CD4-positive, alpha-beta T cell treated with Interleukin-21 for 1 hour (primary cell): ENCODE results near the gene RNASE8.
"Not testable (repeated sequence)": the region's sequence is repeated elsewhere in the genome, so short reads cannot be mapped to it uniquely, and the experiment has no call there.

ENCODE experiments used
- DNase-seq: peaks from one replicate; pipeline ENCODE4 v3.0.0-alpha.2; 2020

Gene RNASE8, protein sequence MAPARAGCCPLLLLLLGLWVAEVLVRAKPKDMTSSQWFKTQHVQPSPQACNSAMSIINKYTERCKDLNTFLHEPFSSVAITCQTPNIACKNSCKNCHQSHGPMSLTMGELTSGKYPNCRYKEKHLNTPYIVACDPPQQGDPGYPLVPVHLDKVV

GRCh38 chr14:21057803-21058675 lies at the start of gene RNASE8:
Gene RNASE8 (plus strand): TSS chr14:21057822. CDS start chr14:21057893, 71 bp downstream.
- no peak for DNase-seq

DNA sequence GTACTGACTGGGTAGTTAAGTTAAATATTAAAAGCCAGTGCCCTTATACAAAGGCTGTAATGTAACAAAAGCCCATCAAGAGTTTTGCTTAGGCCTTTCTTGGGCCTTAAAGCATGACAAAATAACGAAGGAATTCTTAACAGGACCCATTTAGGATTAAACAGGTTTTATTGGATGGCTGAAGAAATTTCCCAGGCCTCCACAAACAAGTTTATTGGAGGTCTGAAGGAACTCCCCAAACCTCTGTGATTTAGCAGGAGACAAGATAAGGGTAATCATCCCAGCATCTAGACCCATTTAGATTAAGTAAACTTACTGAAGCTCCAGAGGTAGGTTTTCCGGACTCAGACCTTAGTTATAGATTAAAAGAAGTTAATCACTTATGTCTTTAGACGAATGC lies 47.9 kb upstream of the RNASE8 start:
- not testable (repeated sequence) for DNase-seq

- no peak for DNase-seq
Measured at GRCh38 chr14:21011136-21011535, 46.5 kb upstream of the RNASE8 start.

- peak; percentile 83 for DNase-seq
Measured at GRCh38 chr14:21014761-21015190, 42.8 kb upstream of the RNASE8 start.

GRCh38 chr14:21015312-21015711 lies 42.3 kb upstream of the RNASE8 start:
- DNase-seq, result no peak

DNA sequence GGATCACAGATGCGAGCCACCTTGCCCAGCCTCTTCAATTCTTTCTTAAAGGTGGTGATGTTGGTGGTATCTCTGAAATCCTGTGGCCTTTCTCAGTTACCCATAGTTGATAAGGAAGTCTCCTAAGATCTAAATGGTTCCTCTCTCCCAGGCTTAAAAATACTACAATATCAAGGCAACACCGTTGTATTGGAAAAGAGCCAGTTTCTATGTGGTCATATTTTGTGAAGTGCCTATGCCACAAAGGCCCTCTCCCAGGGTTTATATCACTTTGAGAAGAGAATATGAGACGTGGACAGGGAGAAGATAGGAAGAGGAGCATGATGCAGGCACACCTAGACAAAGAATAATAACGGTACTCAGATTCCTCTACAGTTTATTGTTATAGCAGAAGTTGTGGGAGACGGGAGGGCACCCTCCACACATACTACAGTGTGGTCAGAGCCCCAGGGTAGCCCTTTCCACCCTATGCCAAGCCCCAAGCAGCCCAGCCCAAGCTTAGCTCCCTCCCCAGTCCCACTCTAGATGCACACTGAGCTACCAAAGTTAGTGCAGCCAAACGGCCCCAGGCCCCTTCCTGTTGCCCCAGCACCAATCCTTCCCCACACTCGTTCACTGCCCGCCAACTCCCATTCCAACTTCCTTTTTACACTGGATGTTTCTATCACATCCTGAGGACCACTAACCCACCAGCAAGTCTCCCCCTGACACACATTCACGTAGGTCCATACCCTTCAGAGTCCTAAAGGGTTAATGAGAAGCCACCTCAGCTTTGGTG lies 41.0 kb upstream of the RNASE8 start:
- DNase-seq, result no peak

DNA sequence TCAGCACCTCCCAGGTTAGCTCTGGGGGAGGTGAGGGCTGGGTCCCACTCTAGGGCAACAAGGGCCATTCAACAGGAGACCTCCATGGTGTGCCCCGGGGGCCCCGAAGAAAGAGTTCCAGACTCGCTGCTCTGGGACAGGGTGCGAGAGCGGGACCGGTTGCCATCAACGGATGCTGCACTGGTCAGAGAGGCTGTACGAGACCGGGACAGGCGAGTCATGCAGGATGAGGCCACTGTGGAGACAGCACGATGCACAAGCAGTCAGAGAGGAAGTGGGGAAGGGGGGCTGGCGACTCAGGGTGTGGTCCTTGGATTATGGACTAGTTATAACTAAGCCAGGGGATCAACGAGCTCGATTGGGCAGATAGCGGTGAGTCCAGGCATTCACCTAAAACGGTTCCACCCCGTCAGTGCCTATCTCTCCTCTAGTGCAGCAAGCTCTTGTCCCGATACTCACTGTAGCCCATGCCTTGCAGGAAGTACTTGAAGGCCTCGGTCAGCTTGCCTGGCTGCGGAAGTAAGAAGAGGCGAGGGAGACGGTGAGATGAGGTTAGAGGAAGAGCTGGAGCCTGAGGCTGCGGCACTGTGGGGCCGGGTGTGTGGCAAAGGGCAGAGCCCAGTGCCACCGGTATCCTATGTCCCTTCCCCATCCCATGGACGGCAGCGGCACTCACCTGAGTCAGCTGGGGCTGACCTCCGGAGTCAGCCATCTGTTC lies 39.9 kb upstream of the RNASE8 start:
- no peak for DNase-seq

DNA sequence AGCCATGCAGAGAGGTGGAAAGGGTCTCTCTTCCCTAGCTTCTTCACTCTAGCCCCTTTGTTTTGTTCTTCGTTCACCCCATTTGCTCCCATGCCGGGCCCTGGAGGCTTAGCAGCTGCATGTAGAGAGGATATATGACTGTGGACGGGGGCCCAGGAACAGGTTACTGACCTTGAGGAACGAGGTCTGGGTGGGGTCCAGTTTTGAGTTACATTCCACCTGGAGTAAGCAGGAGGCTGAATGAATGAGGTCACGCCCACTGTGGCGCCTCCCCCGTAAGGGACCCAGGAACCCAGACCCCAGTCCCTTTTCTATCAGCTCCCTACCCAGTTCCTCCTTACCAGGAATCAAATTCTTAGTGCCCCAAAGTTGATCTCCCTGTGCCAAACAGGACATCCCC lies 39.3 kb upstream of the RNASE8 start:
- no peak for DNase-seq

DNA sequence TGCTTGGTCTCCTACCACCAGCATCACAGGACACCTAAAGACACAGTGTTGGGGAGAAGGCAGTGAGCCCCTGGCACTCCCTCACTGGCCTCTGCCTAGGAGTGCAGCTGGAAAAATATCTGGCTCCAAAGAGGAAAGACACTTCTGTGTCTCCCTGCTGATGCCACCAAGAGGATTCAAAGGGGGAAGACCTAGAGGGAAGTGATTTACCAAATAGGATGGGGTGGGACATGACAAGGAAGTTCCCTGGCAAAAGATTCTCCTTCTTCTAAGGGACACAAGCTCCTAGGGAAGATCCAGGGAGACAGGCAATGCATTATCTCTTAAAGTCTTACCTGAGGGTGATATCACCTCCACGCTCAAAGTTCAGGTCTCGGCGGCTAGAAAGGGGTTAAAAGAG lies 38.8 kb upstream of the RNASE8 start:
- DNase-seq, result no peak

- no peak for DNase-seq
Measured at GRCh38 chr14:21019366-21019765, 38.3 kb upstream of the RNASE8 start.

- no peak for DNase-seq
Measured at GRCh38 chr14:21020977-21021545, 36.6 kb upstream of the RNASE8 start.

DNA sequence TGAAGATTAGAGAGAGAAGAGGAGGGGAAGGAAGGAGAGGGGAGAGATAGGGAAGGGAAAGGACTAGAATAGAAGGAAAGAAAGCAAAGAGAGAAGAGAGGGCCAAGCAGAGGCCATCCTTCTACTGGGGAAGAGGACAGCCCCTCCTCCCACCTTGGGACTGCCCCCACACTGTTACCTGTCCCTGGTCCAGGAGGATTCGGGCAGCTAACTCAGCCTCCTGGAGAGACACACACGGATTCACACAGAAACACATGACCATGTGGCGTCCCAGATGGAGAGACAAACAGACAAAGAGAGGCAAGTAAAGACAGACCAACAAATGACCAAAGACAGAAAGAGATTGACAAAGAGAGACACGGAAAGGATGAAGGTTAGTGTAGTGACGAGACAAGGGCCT lies 34.9 kb upstream of the RNASE8 start:
- DNase-seq, result no peak

GRCh38 chr14:21023174-21023573 lies 34.4 kb upstream of the RNASE8 start:
- no peak for DNase-seq

- peak; percentile 12 for DNase-seq
Measured at GRCh38 chr14:21023817-21024584, 33.6 kb upstream of the RNASE8 start.

GRCh38 chr14:21024585-21025370 lies 32.8 kb upstream of the RNASE8 start, which contains the start of gene NDRG2:
Gene NDRG2 (minus strand): TSS chr14:21025061. CDS start chr14:21023315, 1,746 bp downstream.
- peak; percentile 84 for DNase-seq

- no peak for DNase-seq
Measured at GRCh38 chr14:21025371-21026273, 32.0 kb upstream of the RNASE8 start.

DNA sequence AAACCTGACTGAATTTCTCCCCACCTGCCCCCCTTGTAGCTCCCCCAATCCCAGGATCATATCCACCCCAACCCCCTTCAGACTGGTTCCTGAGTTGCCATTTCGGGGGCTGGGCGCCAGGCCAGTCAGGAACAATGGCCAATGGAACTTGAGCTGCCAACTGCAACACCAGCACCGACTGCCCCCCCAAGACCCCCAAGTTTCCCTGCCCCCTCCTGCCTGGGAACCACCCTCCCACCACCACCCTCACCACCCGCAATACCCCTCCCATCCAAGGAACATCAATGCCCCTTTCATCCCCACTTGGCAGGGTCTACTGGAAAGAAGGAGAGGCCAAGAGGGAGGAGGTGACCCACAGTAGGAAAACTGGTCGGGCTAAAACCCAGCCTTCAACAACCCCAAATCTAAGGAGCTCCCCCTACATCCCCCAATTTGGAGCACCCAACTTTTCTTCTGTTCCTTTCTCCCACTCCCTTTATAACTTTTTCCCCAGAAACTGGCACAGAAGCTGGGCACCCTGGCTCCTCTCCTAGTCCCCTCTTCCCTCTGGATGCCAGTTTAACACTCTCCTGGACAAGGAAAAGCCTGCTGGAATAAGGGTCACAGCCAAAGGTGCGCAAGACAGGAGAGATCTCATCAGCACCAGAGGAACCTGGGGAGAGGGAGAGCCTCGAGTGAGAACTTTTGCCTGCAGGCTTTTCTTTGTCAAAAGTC lies 31.2 kb upstream of the RNASE8 start:
- DNase-seq, result no peak

GRCh38 chr14:21026988-21027315 lies 30.7 kb upstream of the RNASE8 start:
- no peak for DNase-seq

- DNase-seq, result no peak
Measured at GRCh38 chr14:21029917-21030316, 27.7 kb upstream of the RNASE8 start, which contains the start of gene TPPP2. Gene TPPP2 (plus strand): TSS chr14:21030217. CDS start chr14:21030582, 365 bp downstream.
